Glutamatergic neuron (in vitro differentiated cells): ENCODE measurements around the gene CAMSAP3. TPM values are rescaled to one million over a fixed set of nuclear protein-coding genes. Genes with fewer than 3 reads are reported as not detected.

Source experiments
- DNase-seq: peaks from one replicate; pipeline ENCODE4 v3.0.0; 2022
- H3K27ac Mint-ChIP-seq: one replicate; pipeline ENCODE4 v1.8.0; 2020; ENCODE audit warnings: mild to moderate bottlenecking, mixed read lengths, inconsistent platforms; ENCODE audit not compliant: unreplicated experiment
- H3K27me3 Mint-ChIP-seq: one replicate; pipeline ENCODE4 v1.8.0; 2020; ENCODE audit warnings: mild to moderate bottlenecking, moderate library complexity, mixed read lengths, inconsistent platforms; ENCODE audit not compliant: unreplicated experiment
- H3K36me3 Mint-ChIP-seq: one replicate; pipeline ENCODE4 v1.8.0; 2020; ENCODE audit warnings: mild to moderate bottlenecking, mixed read lengths, inconsistent platforms; ENCODE audit not compliant: unreplicated experiment
- H3K4me1 Mint-ChIP-seq: one replicate; pipeline ENCODE4 v1.8.0; 2020; ENCODE audit warnings: mild to moderate bottlenecking, low read depth, mixed read lengths, inconsistent platforms; ENCODE audit not compliant: unreplicated experiment
- H3K4me3 Mint-ChIP-seq: one replicate; pipeline ENCODE4 v1.8.0; 2020; ENCODE audit warnings: mild to moderate bottlenecking, mixed read lengths, inconsistent platforms; ENCODE audit not compliant: unreplicated experiment
- H3K9me3 Mint-ChIP-seq: one replicate; pipeline ENCODE4 v1.8.0; 2020; ENCODE audit warnings: mild to moderate bottlenecking, moderate library complexity, mixed read lengths, inconsistent platforms; ENCODE audit not compliant: unreplicated experiment
- total RNA-seq: library from RNA; stranded (reverse); fragmentation: NEBNext Ultra II Directional; extraction: Animal tissue kit (Norgen Biotek cat#: 25700); gene quantifications from one replicate; pipeline ENCODE4 v1.2.1, GENCODE V29; 2021; ENCODE audit not compliant: unreplicated experiment
- TF ChIP-seq, protein P1 (sequence below): fragments of 200-600 bp; sonication (generic); IDR thresholded peaks from one replicate; pipeline ENCODE4 v1.5.0; 2021; ENCODE audit not compliant: partially characterized antibody, unreplicated experiment

The CAMSAP3 gene
- total RNA-seq, 1 donor from 2014 or later = 47.6 TPM

DNA sequence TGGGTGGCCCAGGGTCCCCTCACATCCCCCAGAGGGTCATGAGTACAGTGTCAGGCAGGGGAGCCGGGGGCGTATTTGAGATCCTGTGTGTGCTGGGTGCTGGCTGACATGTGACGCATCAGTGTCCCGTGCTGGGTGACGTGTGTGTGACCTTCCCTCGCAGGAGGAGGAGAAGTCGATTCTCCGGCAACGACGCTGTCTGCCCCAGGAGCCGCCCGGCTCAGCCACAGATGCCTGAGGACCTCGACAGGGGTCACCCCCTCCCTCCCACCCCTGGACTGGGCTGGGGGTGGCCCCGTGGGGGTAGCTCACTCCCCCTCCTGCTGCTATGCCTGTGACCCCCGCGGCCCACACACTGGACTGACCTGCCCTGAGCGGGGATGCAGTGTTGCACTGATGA lies 34.3 kb upstream of the CAMSAP3 start:
- Mint-ChIP-seq H3K4me1 (no peaks in the 10 kb centered on the region), H3K27me3 (no peaks in the 10 kb centered on the region), H3K9me3 (peaks cover 2% of the 10 kb centered on the region), H3K27ac (no peak overlapping the region), H3K36me3 (peaks cover 10% of the 10 kb centered on the region), H3K4me3 (no peak overlapping the region)
- DNase-seq = no peak
- TF ChIP-seq, protein P1, sequence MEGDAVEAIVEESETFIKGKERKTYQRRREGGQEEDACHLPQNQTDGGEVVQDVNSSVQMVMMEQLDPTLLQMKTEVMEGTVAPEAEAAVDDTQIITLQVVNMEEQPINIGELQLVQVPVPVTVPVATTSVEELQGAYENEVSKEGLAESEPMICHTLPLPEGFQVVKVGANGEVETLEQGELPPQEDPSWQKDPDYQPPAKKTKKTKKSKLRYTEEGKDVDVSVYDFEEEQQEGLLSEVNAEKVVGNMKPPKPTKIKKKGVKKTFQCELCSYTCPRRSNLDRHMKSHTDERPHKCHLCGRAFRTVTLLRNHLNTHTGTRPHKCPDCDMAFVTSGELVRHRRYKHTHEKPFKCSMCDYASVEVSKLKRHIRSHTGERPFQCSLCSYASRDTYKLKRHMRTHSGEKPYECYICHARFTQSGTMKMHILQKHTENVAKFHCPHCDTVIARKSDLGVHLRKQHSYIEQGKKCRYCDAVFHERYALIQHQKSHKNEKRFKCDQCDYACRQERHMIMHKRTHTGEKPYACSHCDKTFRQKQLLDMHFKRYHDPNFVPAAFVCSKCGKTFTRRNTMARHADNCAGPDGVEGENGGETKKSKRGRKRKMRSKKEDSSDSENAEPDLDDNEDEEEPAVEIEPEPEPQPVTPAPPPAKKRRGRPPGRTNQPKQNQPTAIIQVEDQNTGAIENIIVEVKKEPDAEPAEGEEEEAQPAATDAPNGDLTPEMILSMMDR = no peak

DNA sequence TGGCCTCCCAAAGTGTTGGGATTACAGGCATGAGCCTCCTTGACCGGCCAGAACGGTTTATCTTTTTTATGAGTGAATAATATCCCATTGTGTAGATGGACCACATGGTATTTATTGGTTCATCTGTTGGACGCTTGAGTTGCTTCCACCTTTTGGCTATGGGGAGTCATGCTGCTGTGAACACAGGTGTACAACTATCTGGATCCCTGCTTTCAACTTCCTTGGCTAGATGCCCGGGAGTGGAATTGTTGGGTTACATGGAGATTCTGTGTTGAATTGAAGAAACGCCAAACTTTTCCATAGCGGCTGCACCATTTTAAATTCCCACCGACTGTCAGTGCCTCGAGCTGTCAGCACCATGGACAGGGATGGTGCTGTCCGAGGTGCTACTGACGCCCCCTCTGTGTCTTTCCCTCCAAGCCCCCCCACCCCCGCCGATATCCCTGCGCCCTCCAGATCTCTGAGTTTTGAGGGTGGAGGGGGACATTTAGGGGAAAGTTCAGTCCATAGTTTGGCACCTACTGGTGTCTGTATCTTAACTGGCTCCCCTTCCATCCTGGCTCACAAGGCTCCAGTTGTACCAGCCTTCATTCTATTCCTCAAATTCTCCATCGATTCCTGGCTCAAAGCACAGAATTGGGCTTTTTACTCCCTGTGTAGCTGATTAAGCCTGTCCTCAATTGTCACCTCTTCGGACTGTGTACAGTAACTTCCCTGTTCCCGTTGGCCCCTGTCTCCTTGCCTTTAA lies 32.8 kb upstream of the CAMSAP3 start:
- TF ChIP-seq, protein P1 = no peak
- no peak for DNase-seq
- Mint-ChIP-seq H3K27me3 (no peaks in the 10 kb centered on the region), H3K27ac (no peak overlapping the region), H3K4me1 (no peaks in the 10 kb centered on the region), H3K9me3 (peaks cover 2% of the 10 kb centered on the region), H3K4me3 (peak overlapping the region; percentile 8), H3K36me3 (peaks cover 8% of the 10 kb centered on the region)

DNA sequence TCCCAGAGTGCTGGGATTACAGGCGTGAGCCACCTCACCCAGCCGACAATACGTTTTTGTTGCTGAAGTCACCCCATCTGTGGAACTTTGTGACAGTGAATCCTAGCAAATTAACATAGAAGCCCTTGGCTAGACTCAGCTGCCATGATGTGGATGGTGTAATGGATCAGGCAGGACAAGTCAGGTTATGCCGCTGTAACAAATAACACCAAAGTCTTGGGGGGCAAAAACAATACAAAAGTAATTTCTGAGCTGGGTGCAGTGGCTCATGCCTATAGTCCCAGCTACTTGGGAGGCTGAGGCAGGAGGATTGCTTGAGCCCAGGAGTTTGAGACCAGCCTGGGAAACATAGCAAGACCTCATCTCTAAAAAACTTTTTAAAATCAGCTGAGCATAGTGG lies 30.8 kb upstream of the CAMSAP3 start:
- no peak for DNase-seq
- peaks cover 2% of the 10 kb centered on the region for H3K27me3 Mint-ChIP-seq
- no peaks in the 10 kb centered on the region for H3K4me1 Mint-ChIP-seq
- H3K27ac Mint-ChIP-seq = no peak overlapping the region
- H3K36me3 Mint-ChIP-seq = peaks cover 6% of the 10 kb centered on the region
- peaks cover 2% of the 10 kb centered on the region for H3K9me3 Mint-ChIP-seq
- H3K4me3 Mint-ChIP-seq = no peak overlapping the region
- TF ChIP-seq, protein P1 = no peak

DNA sequence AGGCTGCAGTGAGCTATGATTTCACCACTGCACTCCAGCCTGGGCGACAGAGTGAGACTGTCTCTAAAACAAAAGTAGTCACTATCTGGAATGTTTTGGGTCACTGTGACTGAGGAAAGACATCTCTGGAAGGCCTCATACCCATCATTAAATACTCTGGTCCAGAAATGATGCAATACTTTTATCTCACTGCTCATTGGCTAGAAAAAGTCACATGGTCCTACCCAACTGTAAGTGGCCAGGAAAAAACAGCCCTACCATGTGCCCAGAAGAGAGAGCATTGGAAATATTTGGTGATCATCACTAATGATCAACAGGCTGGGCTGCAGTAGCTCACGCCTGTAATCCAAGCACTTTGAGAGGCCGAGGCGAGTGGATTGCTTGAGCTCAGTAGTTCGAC lies 30.3 kb upstream of the CAMSAP3 start:
- Mint-ChIP-seq H3K4me1 (no peaks in the 10 kb centered on the region), H3K4me3 (no peak overlapping the region), H3K27ac (no peak overlapping the region), H3K36me3 (peaks cover 2% of the 10 kb centered on the region), H3K27me3 (peaks cover 2% of the 10 kb centered on the region), H3K9me3 (peaks cover 2% of the 10 kb centered on the region)
- TF ChIP-seq, protein P1 = no peak
- DNase-seq = no peak

DNA sequence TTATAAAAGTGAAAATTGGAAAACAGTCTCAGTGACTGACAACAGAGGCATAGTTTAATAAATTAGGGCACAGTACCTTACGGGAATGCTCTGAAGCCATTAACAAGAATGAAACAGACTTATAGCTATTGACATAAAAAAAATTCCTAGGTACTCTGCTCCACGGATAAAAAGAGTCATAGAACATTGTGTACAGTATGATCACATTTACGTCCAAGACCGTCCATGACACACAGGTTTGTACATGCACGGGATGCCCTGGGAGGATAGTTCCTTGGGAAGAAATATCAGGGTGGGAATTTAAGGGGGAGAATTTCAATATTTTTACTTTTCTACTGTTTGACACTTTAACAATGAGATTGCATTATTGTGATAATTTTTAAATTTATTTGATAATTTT lies 24.9 kb upstream of the CAMSAP3 start:
- H3K9me3 Mint-ChIP-seq = no peaks in the 10 kb centered on the region
- H3K4me3 Mint-ChIP-seq = no peak overlapping the region
- TF ChIP-seq, protein P1 = no peak
- no peak overlapping the region for H3K27ac Mint-ChIP-seq
- H3K36me3 Mint-ChIP-seq = no peaks in the 10 kb centered on the region
- DNase-seq = no peak
- no peaks in the 10 kb centered on the region for H3K4me1 Mint-ChIP-seq
- H3K27me3 Mint-ChIP-seq = peaks cover 5% of the 10 kb centered on the region
